ENCODE results near the gene IRF9.

- TF ChIP-seq CTCF (IDR thresholded peaks at IDR 0.05; ENCODE audit: low read length) (no peak), EZH2 (optimal IDR thresholded peaks at IDR 0.05; ENCODE audit: low read depth, low read length) (no peak)
Observed at GRCh38 chr14:24171422-24172260, 10.6 kb downstream of the IRF9 start, which contains the start of gene REC8.
